OCI-LY3 (cell line): ENCODE results near the gene LRRN2.

ENCODE experiments used
- CTCF ChIP-seq: fragments of 200-600, 300-600 bp; sonication (generic); IDR thresholded peaks from 2 replicates; pipeline ENCODE4 v1.5.1; 2014; ENCODE audit warnings: antibody characterized with exemption, low read length, low read depth
- EZH2phosphoT487 ChIP-seq: fragments of 200-600 bp; shearing (Covaris generic); IDR thresholded peaks from 2 replicates; pipeline ENCODE4 v1.6.1; 2018; ENCODE audit warnings: antibody characterized with exemption, mixed run types, low read depth

- no peak for TF ChIP-seq CTCF
- TF ChIP-seq EZH2phosphoT487 = no peak
Observed at GRCh38 chr1:204645251-204645650, 40.3 kb downstream of the LRRN2 start.
